Suprapubic skin (tissue), 4 donors: ENCODE measurements around the gene GLOD4. TPM values are rescaled to one million over a fixed set of nuclear protein-coding genes. Genes with fewer than 3 reads are reported as not detected.
"Not testable (repeated sequence)": the region's sequence is repeated elsewhere in the genome, so short reads cannot be mapped to it uniquely, and the experiment has no call there.

ENCODE experiments used
- DNase-seq, 2 donors: peaks; one replicate each; pipeline ENCODE4 v3.0.0-alpha.2; 2019; ENCODE audit warnings: low spot score in 2 of 2
- H3K27ac ChIP-seq: fragments of 200-600 bp; sonication (generic); one replicate; pipeline ENCODE4 v1.5.1; 2019
- H3K27me3 ChIP-seq: fragments of 200-600 bp; sonication (generic); one replicate; pipeline ENCODE4 v1.5.1; 2019
- H3K36me3 ChIP-seq: fragments of 200-600 bp; sonication (generic); one replicate; pipeline ENCODE4 v1.5.1; 2019
- H3K4me1 ChIP-seq: fragments of 200-600 bp; sonication (generic); one replicate; pipeline ENCODE4 v1.5.1; 2019
- H3K4me3 ChIP-seq: fragments of 200-600 bp; sonication (generic); one replicate; pipeline ENCODE4 v1.5.1; 2019; ENCODE audit warnings: mild to moderate bottlenecking
- H3K9me3 ChIP-seq: fragments of 200-600 bp; sonication (generic); one replicate; pipeline ENCODE4 v1.5.1; 2019
- EP300 ChIP-seq: sonication (generic); formaldehyde crosslinking; IDR thresholded peaks from one replicate; pipeline ENCODE4 v1.6.1; 2017; ENCODE audit warnings: antibody characterized with exemption
- POLR2A ChIP-seq, 2 donors: fragments of 450-650 bp; IDR thresholded peaks; one replicate each; pipeline ENCODE4 v1.6.1; 2017; ENCODE audit warnings: antibody characterized with exemption in 2 of 2, mild to moderate bottlenecking in 2 of 2, moderate library complexity in 2 of 2
- POLR2AphosphoS5 ChIP-seq, 3 donors: sonication (generic); formaldehyde crosslinking; IDR thresholded peaks; one replicate each; pipeline ENCODE4 v1.6.1; 2017; ENCODE audit warnings: antibody characterized with exemption in 3 of 3
- WGBS: methylation state at CpG from one replicate; pipeline ENCODE4 v1.1.5; 2018; 5-methylcytosine and 5-hydroxymethylcytosine counted together
- total RNA-seq, 4 donors: library from RNA; depleted of rRNA; stranded (reverse); fragments of >200 nt; gene quantifications; one replicate each; pipeline ENCODE4 v1.1.0, GENCODE V29; 2016
- TF ChIP-seq, protein P1 (sequence below), 2 donors: fragments of 200-600 bp in 1 of 2; fragments of 450-650 bp in 1 of 2; sonication (generic) in 1 of 2; IDR thresholded peaks; one replicate each; pipeline ENCODE4 v1.5.1; 2016 to 2019; ENCODE audit warnings: antibody characterized with exemption in 2 of 2, mild to moderate bottlenecking in 1 of 2, moderate library complexity in 1 of 2

GLOD4 gene
- total RNA-seq, 4 donors from 2014 or later = 58.9 to 102 (median 72.1) TPM

DNA sequence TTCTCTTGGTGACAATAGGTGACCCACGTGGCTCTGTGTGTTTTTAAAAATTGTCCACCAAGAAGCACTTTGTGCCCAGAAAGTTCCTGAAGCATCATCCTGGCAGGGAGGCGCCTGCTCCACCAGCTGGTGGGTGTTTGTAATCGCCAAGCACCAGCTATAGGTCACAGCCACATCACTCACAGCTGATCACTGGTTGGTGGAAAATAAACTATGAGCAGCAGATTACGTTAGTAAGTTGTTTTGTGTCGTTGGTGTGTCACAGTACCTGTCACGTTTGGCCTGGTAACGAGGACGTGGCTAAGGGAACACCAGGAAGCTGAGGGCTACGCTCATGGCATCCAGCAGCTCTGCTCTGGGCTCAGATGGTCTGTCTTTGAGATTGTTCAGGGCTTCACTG is 10.2 kb upstream of the GLOD4 start:
- DNase-seq = no peak
- TF ChIP-seq EP300 (no peak), POLR2AphosphoS5 (IDR thresholded peaks at IDR 0.05) (no peak), POLR2A (IDR thresholded peaks at IDR 0.05) (no peak)
- TF ChIP-seq, protein P1, sequence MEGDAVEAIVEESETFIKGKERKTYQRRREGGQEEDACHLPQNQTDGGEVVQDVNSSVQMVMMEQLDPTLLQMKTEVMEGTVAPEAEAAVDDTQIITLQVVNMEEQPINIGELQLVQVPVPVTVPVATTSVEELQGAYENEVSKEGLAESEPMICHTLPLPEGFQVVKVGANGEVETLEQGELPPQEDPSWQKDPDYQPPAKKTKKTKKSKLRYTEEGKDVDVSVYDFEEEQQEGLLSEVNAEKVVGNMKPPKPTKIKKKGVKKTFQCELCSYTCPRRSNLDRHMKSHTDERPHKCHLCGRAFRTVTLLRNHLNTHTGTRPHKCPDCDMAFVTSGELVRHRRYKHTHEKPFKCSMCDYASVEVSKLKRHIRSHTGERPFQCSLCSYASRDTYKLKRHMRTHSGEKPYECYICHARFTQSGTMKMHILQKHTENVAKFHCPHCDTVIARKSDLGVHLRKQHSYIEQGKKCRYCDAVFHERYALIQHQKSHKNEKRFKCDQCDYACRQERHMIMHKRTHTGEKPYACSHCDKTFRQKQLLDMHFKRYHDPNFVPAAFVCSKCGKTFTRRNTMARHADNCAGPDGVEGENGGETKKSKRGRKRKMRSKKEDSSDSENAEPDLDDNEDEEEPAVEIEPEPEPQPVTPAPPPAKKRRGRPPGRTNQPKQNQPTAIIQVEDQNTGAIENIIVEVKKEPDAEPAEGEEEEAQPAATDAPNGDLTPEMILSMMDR (IDR thresholded peaks at IDR 0.05) = no peak
- H3K4me3 ChIP-seq = no peak overlapping the region
- 71% methylated on average over 9 of the region's 9 CpGs for WGBS
- H3K9me3 ChIP-seq = no peaks in the 10 kb centered on the region
- no peaks in the 10 kb centered on the region for H3K27me3 ChIP-seq
- H3K27ac ChIP-seq = no peak overlapping the region
- H3K4me1 ChIP-seq = peaks cover 27% of the 10 kb centered on the region
- peaks cover 44% of the 10 kb centered on the region for H3K36me3 ChIP-seq

DNA sequence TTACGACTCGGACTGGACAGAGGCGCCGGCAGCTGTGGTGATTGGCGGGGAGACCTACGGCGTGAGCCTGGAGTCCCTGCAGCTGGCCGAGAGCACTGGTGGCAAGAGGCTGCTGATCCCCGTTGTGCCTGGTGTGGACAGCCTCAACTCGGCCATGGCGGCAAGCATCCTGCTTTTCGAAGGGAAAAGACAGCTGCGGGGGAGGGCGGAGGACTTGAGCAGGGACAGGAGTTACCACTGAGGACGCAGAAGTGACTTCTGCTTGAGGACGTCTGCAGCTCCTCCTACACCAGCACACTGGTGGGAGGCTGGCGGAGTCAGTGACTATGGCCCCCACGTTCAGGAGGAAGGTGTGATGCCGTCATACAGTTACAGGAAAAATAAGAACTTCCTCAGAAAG is 9.7 kb upstream of the GLOD4 start:
- Histone ChIP-seq H3K9me3 (no peaks in the 10 kb centered on the region), H3K4me1 (peaks cover 27% of the 10 kb centered on the region), H3K27ac (no peak overlapping the region), H3K4me3 (no peak overlapping the region), H3K36me3 (peaks cover 45% of the 10 kb centered on the region), H3K27me3 (no peaks in the 10 kb centered on the region)
- no peak for DNase-seq
- TF ChIP-seq, protein P1 (IDR thresholded peaks at IDR 0.05) = no peak
- TF ChIP-seq POLR2A (IDR thresholded peaks at IDR 0.05) (no peak), POLR2AphosphoS5 (IDR thresholded peaks at IDR 0.05) (no peak), EP300 (no peak)
- WGBS = 90% methylated on average over 13 of the region's 19 CpGs

DNA sequence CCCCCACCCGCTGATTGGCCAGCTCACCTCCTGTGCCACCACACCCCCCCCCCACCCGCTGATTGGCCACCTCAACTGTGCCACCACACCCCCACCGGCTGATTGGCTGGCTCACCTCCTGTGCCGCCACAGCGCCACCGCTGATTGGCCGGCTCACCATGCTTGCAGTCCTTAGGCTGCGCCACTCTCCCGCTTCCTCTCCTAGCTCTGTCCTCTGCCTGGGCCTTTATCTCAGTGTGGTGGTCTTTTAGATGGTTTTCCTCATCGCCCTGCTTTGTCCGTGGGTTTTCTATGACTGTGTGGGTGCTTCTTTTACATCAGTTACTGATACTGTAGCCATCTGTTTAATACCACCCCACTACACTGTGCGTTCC is 8.8 kb upstream of the GLOD4 start:
- Histone ChIP-seq H3K4me1 (peaks cover 27% of the 10 kb centered on the region), H3K36me3 (peaks cover 45% of the 10 kb centered on the region)
- not testable (repeated sequence) for H3K27ac ChIP-seq, DNase-seq, H3K27me3 ChIP-seq, H3K4me3 ChIP-seq, H3K9me3 ChIP-seq
- 53% methylated on average over 9 of the region's 12 CpGs for WGBS

DNA sequence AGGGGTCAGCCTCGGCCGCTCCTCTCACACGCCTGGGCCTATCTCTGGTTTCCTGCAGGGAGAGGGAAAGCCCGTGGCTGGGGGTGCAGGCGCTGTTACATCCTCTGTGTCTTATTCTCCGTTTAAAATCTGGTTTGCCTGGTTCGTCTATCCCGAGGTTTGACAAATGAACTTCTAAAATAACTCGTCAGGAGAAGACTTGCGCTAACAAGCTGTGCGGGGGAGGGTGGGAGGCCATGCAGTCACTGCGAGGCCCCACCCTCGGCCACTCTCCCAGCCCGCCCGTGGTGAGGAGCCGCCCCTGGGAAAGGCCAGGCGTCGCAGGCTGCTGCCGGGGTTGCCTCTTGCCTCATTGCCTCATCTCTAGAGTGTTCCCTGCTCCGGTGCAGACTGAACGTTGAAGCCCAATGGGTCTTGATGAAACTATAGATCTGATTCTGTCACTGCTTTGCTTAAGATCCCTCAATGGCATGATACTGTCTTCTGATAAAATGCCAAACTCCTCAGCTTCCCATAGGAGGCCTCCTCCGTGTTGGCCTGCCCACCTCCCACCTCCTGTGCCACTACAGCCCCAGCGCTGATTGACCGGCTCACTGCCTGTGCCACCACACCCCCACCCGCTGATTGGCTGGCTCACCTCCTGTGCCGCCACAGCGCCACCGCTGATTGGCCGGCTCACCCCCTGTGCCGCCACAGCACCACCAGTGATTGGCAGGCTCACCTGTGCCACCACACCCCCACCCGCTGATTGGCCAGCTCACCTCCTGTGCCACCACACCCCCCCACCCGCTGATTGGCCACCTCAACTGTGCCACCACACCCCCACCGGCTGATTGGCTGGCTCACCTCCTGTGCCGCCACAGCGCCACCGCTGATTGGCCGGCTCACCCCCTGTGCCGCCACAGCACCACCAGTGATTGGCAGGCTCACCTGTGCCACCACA is 8.1 kb upstream of the GLOD4 start:
- peaks cover 45% of the 10 kb centered on the region for H3K36me3 ChIP-seq
- 54% methylated on average over 36 of the region's 38 CpGs for WGBS
- peaks cover 23% of the 10 kb centered on the region for H3K4me1 ChIP-seq
- peak overlapping the region; percentile 11 for H3K4me3 ChIP-seq
- not testable (repeated sequence) for DNase-seq, H3K27me3 ChIP-seq, H3K9me3 ChIP-seq
- peak overlapping the region; percentile 89 for H3K27ac ChIP-seq

DNA sequence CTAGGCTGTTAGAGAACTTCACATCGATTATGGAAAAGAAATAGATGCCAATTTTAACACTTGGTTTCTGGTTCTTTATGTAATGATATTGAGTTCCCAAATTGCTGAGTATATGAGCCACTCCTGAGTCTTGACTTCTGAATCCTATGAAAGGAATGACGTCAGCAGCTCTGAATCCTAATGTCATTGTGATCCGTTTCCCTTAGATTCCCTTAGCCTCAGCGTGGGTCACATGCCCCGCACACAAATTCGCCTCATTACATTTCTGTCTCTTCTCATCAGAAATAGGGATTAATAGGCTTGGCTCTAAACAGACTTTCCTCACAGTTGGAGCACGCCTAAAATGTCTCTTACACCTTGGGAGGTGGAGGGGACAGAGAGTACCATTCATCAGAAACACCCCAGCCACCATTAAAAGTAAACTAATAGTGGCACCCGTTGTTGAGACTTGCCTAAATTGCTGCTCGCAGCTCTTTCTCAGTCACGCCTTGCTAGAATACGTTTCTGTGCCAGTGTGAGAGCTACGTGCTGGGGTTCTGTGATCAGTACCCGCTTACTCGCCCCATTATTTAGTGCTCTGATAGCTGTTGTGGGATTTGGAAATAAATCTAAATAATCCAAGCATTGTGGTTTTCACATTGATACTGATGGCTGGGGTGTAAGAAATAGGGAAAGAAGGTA is 7.2 kb upstream of the GLOD4 start:
- H3K36me3 ChIP-seq = peaks cover 52% of the 10 kb centered on the region
- WGBS = 68% methylated on average over 14 of the region's 14 CpGs
- no peaks in the 10 kb centered on the region for H3K9me3 ChIP-seq
- DNase-seq = no peak
- H3K4me1 ChIP-seq = peaks cover 24% of the 10 kb centered on the region
- H3K4me3 ChIP-seq = peak overlapping the region; percentile 11
- TF ChIP-seq POLR2AphosphoS5 (IDR thresholded peaks at IDR 0.05) (no peak), POLR2A (IDR thresholded peaks at IDR 0.05) (no peak), EP300 (no peak)
- TF ChIP-seq, protein P1 (IDR thresholded peaks at IDR 0.05) = no peak
- H3K27ac ChIP-seq = peak overlapping the region; percentile 89
- no peaks in the 10 kb centered on the region for H3K27me3 ChIP-seq

DNA sequence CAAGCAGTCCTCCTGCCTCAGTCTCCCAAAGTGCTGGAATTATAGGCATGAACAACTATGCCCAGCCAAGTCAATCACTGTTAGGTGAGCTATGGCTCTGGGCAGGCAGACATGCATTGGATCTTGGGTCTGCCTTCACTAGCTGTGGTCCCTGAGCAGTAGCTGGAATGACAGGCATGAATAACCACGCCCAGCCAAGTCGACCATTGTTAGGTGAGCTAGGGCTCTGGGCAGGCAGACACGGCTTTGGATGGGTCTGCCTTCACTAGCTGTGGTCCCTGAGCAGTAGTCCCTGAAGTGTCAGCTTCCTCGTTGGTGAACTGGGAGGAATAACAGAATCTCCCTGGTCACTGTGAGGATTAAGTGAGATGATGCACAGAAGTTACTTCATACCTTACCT is 6.5 kb upstream of the GLOD4 start:
- H3K27ac ChIP-seq = peak overlapping the region; percentile 89
- no peaks in the 10 kb centered on the region for H3K27me3 ChIP-seq
- H3K4me3 ChIP-seq = no peak overlapping the region
- peak in 1 of 2 donors; percentile 49 for DNase-seq
- H3K36me3 ChIP-seq = peaks cover 57% of the 10 kb centered on the region
- peaks cover 31% of the 10 kb centered on the region for H3K4me1 ChIP-seq
- H3K9me3 ChIP-seq = no peaks in the 10 kb centered on the region
- 95% methylated on average over 3 of the region's 4 CpGs for WGBS
- TF ChIP-seq POLR2A (IDR thresholded peaks at IDR 0.05) = no peak
- TF ChIP-seq POLR2AphosphoS5 (IDR thresholded peaks at IDR 0.05) = no peak
- TF ChIP-seq, protein P1 (IDR thresholded peaks at IDR 0.05) = no peak
- TF ChIP-seq EP300 = no peak
